H1 (cell line): ENCODE data around the gene KCNJ10. TPM values are rescaled to one million over a fixed set of nuclear protein-coding genes. Genes with fewer than 3 reads are reported as not detected.

Experiments used
- CTCF ChIA-PET: fragments of 300-600 bp; sonication (Branson Sonifier 250); formaldehyde crosslinking; loops from one replicate; lab custom pipeline; 2021; ENCODE audit not compliant: partially characterized antibody; lab: Charles Lee
- POLR2A ChIA-PET: fragments of 300-600 bp; sonication (Branson Sonifier 250); formaldehyde crosslinking; loops from one replicate; lab custom pipeline; 2021; ENCODE audit warnings: inconsistent platforms; ENCODE audit not compliant: partially characterized antibody; lab: Charles Lee
- DNase-seq, 2 experiments: peaks; one replicate each; pipeline versions ENCODE4 v3.0.0 to v3.0.0-alpha.2; 2010 to 2022; ENCODE audit warnings: low spot score in 2 of 2, low read depth in 1 of 2, mixed read lengths in 1 of 2
- FAIRE-seq: peaks from 2 replicates; lab custom pipeline; 2011; peaks lifted over from hg19 to GRCh38; lab: Jason Lieb, UNC
- H2AFZ ChIP-seq: 2 replicates; pipeline ENCODE4 v1.8.1; 2012; ENCODE audit warnings: low read length, inconsistent platforms
- H2AK5ac ChIP-seq: 2 replicates; pipeline ENCODE4 v1.6.1; 2013; ENCODE audit warnings: low read depth, low read length
- H2BK120ac ChIP-seq: replicated peaks from 2 replicates; pipeline ENCODE3; 2013; ENCODE audit warnings: low read depth, low read length, inconsistent platforms
- H2BK12ac ChIP-seq: 2 replicates; pipeline ENCODE4 v1.6.1; 2013; ENCODE audit warnings: low read depth, low read length
- H2BK15ac ChIP-seq: 2 replicates; pipeline ENCODE4 v1.6.1; 2013; ENCODE audit warnings: low read length
- H2BK20ac ChIP-seq: 2 replicates; pipeline ENCODE4 v1.6.1; 2013; ENCODE audit warnings: low read length
- H2BK5ac ChIP-seq: 2 replicates; pipeline ENCODE4 v1.6.1; 2013; ENCODE audit warnings: low read depth, low read length
- H3K14ac ChIP-seq: 2 replicates; pipeline ENCODE4 v1.6.1; 2013; ENCODE audit warnings: inconsistent platforms; ENCODE audit not compliant: insufficient read length
- H3K18ac ChIP-seq: 2 replicates; pipeline ENCODE4 v1.6.1; 2013; ENCODE audit warnings: low read length; ENCODE audit errors: extremely low read depth
- H3K23ac ChIP-seq: 2 replicates; pipeline ENCODE4 v1.6.1; 2013; ENCODE audit warnings: inconsistent platforms; ENCODE audit not compliant: insufficient read length
- H3K23me2 ChIP-seq: 2 replicates; pipeline ENCODE4 v1.6.1; 2013; ENCODE audit warnings: low read depth, low read length
- H3K27ac ChIP-seq: 2 replicates; pipeline ENCODE4 v1.6.1; 2011; ENCODE audit warnings: low read depth, low read length, inconsistent platforms
- H3K27me3 ChIP-seq, 4 experiments: replicated peaks in 1 of 4; 1 replicate in 1 of 4; 2 replicates in 3 of 4; pipeline versions ENCODE4 v1.6.1 to v1.8.1; 2011 to 2013; ENCODE audit warnings: low read length in 3 of 4, mild to moderate bottlenecking in 3 of 4, inconsistent platforms in 2 of 4, mixed read lengths in 2 of 4, moderate library complexity in 1 of 4; ENCODE audit not compliant: control insufficient read depth in 3 of 4, insufficient read depth in 3 of 4; ENCODE audit errors: extremely low read depth in 1 of 4
- H3K36me3 ChIP-seq, 4 experiments: 2 replicates each; pipeline versions ENCODE4 v1.6.1 to v1.8.1; 2011 to 2013; ENCODE audit warnings: mild to moderate bottlenecking in 4 of 4, low read length in 3 of 4, moderate library complexity in 2 of 4, control low read depth in 1 of 4, inconsistent platforms in 1 of 4; ENCODE audit not compliant: insufficient read depth in 4 of 4, control insufficient read depth in 2 of 4
- H3K4ac ChIP-seq: replicated peaks from 2 replicates; pipeline ENCODE3; 2013; ENCODE audit warnings: low read length, low read depth, mixed read lengths, inconsistent platforms; ENCODE audit not compliant: insufficient read length
- H3K4me1 ChIP-seq, 4 experiments: replicated peaks in 1 of 4; 1 replicate in 1 of 4; 2 replicates in 3 of 4; pipeline versions ENCODE4 v1.6.1 to v1.8.1; 2011 to 2013; ENCODE audit warnings: low read length in 3 of 4, inconsistent platforms in 2 of 4, mixed read lengths in 1 of 4; ENCODE audit not compliant: insufficient read depth in 4 of 4, control insufficient read depth in 3 of 4
- H3K4me2 ChIP-seq, 2 experiments: 2 replicates each; pipeline versions ENCODE4 v1.6.1 to v1.8.1; 2011 to 2013; ENCODE audit warnings: low read depth in 2 of 2, low read length in 2 of 2, control low read depth in 1 of 2, inconsistent platforms in 1 of 2, mild to moderate bottlenecking in 1 of 2; ENCODE audit not compliant: insufficient read depth in 1 of 2
- H3K4me3 ChIP-seq, 4 experiments: fragments of 200-600, 300-600 bp in 1 of 4; sonication (generic), shearing (Covaris generic), sonication (Bioruptor Twin) in 1 of 4; 2 replicates each; pipeline versions ENCODE4 v1.5.1 to v1.8.1; 2011 to 2016; ENCODE audit warnings: low read length in 4 of 4, low read depth in 3 of 4, control low read depth in 2 of 4, inconsistent platforms in 2 of 4, mild to moderate bottlenecking in 2 of 4, mixed read lengths in 1 of 4, moderate library complexity in 1 of 4; ENCODE audit not compliant: insufficient read depth in 2 of 4; ENCODE audit errors: extremely low read depth in 1 of 4
- H3K56ac ChIP-seq: replicated peaks from 2 replicates; pipeline ENCODE3; 2013; ENCODE audit warnings: low read depth, mild to moderate bottlenecking, mixed read lengths, low read length, inconsistent platforms; ENCODE audit not compliant: insufficient read length
- H3K79me1 ChIP-seq: 2 replicates; pipeline ENCODE4 v1.6.1; 2013; ENCODE audit warnings: low read depth, low read length, control low read depth
- H3K79me2 ChIP-seq, 2 experiments: 2 replicates each; pipeline versions ENCODE4 v1.6.1 to v1.8.1; 2012 to 2013; ENCODE audit warnings: low read length in 2 of 2, mild to moderate bottlenecking in 2 of 2, inconsistent platforms in 1 of 2; ENCODE audit not compliant: insufficient read depth in 2 of 2, control insufficient read depth in 1 of 2
- H3K9ac ChIP-seq, 4 experiments: replicated peaks in 1 of 4; 1 replicate in 1 of 4; 2 replicates in 3 of 4; pipeline versions ENCODE4 v1.6.1 to v1.8.1; 2011 to 2013; ENCODE audit warnings: low read depth in 3 of 4, low read length in 3 of 4, control low read depth in 2 of 4, mild to moderate bottlenecking in 2 of 4, moderate library complexity in 2 of 4, inconsistent platforms in 1 of 4; ENCODE audit errors: extremely low read depth in 1 of 4
- H3K9me3 ChIP-seq, 2 experiments: 2 replicates each; pipeline versions ENCODE4 v1.6.1 to v1.8.1; 2012 to 2013; ENCODE audit warnings: mild to moderate bottlenecking in 2 of 2, moderate library complexity in 2 of 2, control low read depth in 1 of 2, inconsistent platforms in 1 of 2, low read depth in 1 of 2, low read length in 1 of 2, mixed read lengths in 1 of 2; ENCODE audit not compliant: insufficient read depth in 2 of 2
- H4K20me1 ChIP-seq, 2 experiments: replicated peaks in 1 of 2; 2 replicates each; pipeline versions ENCODE3 to v1.8.1; 2011 to 2013; ENCODE audit warnings: inconsistent platforms in 2 of 2, low read length in 2 of 2, mild to moderate bottlenecking in 1 of 2; ENCODE audit not compliant: insufficient read depth in 2 of 2, control insufficient read depth in 1 of 2
- H4K5ac ChIP-seq: 2 replicates; pipeline ENCODE4 v1.6.1; 2013; ENCODE audit warnings: low read length, low read depth, mixed read lengths, inconsistent platforms; ENCODE audit not compliant: insufficient read length
- H4K8ac ChIP-seq: 2 replicates; pipeline ENCODE4 v1.8.0; 2013; ENCODE audit warnings: mild to moderate bottlenecking, moderate library complexity, low read length, inconsistent platforms; ENCODE audit not compliant: insufficient read depth; ENCODE audit errors: extremely low read depth
- H4K91ac ChIP-seq: replicated peaks from 2 replicates; pipeline ENCODE3; 2013; ENCODE audit warnings: low read length, mixed read lengths, inconsistent platforms; ENCODE audit not compliant: insufficient read length
- EZH2 ChIP-seq: fragments of 200-600 bp; sonication (generic); IDR thresholded peaks from 2 replicates; pipeline ENCODE4 v1.7.1; 2012; ENCODE audit warnings: low read depth, mild to moderate bottlenecking, moderate library complexity, low read length, inconsistent platforms; ENCODE audit not compliant: severe bottlenecking
- WGBS, 2 experiments: shearing (Covaris generic) in 1 of 2; methylation state at CpG; one replicate each; pipeline versions ENCODE4 v1.1.6 to v1.1.7; 2013 to 2015; ENCODE audit warnings: low lambda C conversion rate in 2 of 2, mixed read lengths in 2 of 2, inconsistent platforms in 1 of 2, low coverage in 1 of 2, missing lambda C conversion rate in 1 of 2; ENCODE audit not compliant: insufficient replicate concordance in 2 of 2, insufficient coverage in 1 of 2, insufficient read length in 1 of 2; ENCODE audit errors: extremely low coverage in 1 of 2, missing lambda C conversion rate in 1 of 2; 5-methylcytosine and 5-hydroxymethylcytosine counted together
- polyA plus RNA-seq, 7 experiments: library from polyadenylated mRNA; depleted of rRNA in 3 of 7; stranded (reverse) in 5 of 7; unstranded in 2 of 7; fragments of >200 nt in 5 of 7; fragments of 200-250 nt in 2 of 7; gene quantifications; 1 replicate in 5 of 7; 2 replicates in 1 of 7; 4 replicates in 1 of 7; pipeline versions ENCODE4 v1.2.1 to v1.2.3, GENCODE V29; 2011 to 2013; ENCODE audit warnings: missing spikeins in 2 of 7, mixed read lengths in 2 of 7
- total RNA-seq: library from RNA; stranded (reverse); fragmentation: NEBNext Ultra II Directional; extraction: Animal tissue kit (Norgen Biotek cat#: 25700); gene quantifications from 2 replicates; pipeline ENCODE4 v1.2.1, GENCODE V29; 2021

The KCNJ10 gene
- total and polyA plus RNA-seq, 2 of the 8 experiments (the other 6 are each of a cell fraction or from before 2014, with no cell fraction given): 1.7 to 2.4 TPM

DNA sequence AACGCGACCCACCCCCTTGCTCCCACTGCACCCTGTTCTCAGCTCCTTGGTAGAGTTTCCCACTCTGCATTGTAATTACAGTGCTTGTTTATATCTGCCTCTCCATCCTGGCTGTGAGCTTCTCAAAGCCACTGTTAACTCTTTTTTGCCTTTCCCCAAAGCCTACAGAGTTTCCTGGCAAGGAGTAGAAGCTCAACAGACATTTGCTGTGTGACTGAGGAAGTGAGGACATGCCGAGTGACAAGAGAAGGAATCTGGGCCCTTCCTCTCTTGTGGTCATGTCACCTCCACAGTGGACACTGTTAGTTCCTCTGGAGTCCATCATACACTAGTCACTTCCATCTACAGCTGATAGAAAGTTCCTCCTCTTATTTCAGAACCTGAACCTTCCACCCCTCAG, 34.5 kb upstream of the KCNJ10 start:
- Histone ChIP-seq H3K18ac (peak overlapping the region; percentile 1), H3K23ac (no peak overlapping the region), H3K4me2 (no peak overlapping the region), H4K91ac (no peak overlapping the region), H3K56ac (no peak overlapping the region), H3K79me1 (no peaks in the 10 kb centered on the region), H3K4me1 (peaks cover 6 to 22% (median 15%) of the 10 kb centered on the region in 4 experiments), H2BK20ac (peak overlapping the region; percentile 11; the same call in 1 of the 2 replicates), H3K4ac (no peak overlapping the region), H3K4me3 (no peak overlapping the region), H2BK15ac (no peak overlapping the region), H2BK120ac (no peak overlapping the region), H3K9ac (no peak overlapping the region; a peak in 1 of 7 replicates), H2AFZ (peak overlapping the region; percentile 65), H3K23me2 (no peaks in the 10 kb centered on the region), H3K27ac (peak overlapping the region; percentile 6; the same call in 1 of the 2 replicates), H3K14ac (no peak overlapping the region), H3K27me3 (no peaks in the 10 kb centered on the region), H4K20me1 (no peaks in the 10 kb centered on the region), H4K8ac (no peak overlapping the region), H3K79me2 (no peaks in the 10 kb centered on the region), H3K9me3 (no peaks in the 10 kb centered on the region), H2AK5ac (no peak overlapping the region), H4K5ac (no peak overlapping the region), H3K36me3 (no peaks in the 10 kb centered on the region), H2BK12ac (no peak overlapping the region), H2BK5ac (no peak overlapping the region)
- ChIA-PET POLR2A (interaction anchor here (0.7 to 4.2 kb wide), 9 partner anchors 9 to 144 kb away, joined by 3 to 31 read pairs (median 3); partner anchors contain the start of gene ATP1A2), CTCF (interaction anchor here (1.1 to 7.4 kb wide), 25 partner anchors 9 to 187 kb away, joined by 3 to 256 read pairs (median 8); partner anchors contain the start of genes ATP1A2, CASQ1 and KCNJ9)
- FAIRE-seq (no peak), DNase-seq (no peak)
- 72% methylated on average over 3 of the region's 3 CpGs; no CpG with 5 or more reads in 1 of the 2 experiments for WGBS, 2 experiments
- TF ChIP-seq EZH2: no peak
